Measurements from ENCODE around the gene DENND4A. TPM values are rescaled to one million over a fixed set of nuclear protein-coding genes. Genes with fewer than 3 reads are reported as not detected.

The DENND4A gene
- polyA plus RNA-seq, 1 of the 3 experiments (the other 2 are of a cell fraction): 2.5 TPM

- POLR2A ChIA-PET: no interaction called here
- no peaks in the 10 kb centered on the region for H3K36me3 ChIP-seq (replicated peaks in 1 of 2; ENCODE audit: control insufficient read depth in 1 of 2, insufficient read depth in 2 of 2, low read length in 1 of 2)
- no peak for DNase-seq
- no peaks in the 10 kb centered on the region; a peak in 1 of 4 replicates for H3K4me1 ChIP-seq (ENCODE audit: control insufficient read depth in 1 of 2, insufficient read depth in 2 of 2, low read depth in 1 of 2, low read length in 1 of 2)
- no peak overlapping the region for H3K9ac ChIP-seq
- H3K79me2 ChIP-seq (ENCODE audit: insufficient read depth): no peaks in the 10 kb centered on the region
- no peaks in the 10 kb centered on the region for H3F3A ChIP-seq (replicated peaks; ENCODE audit: insufficient read depth)
- CTCF ChIA-PET: interaction anchor here (0.8 to 1.0 kb wide), 2 partner anchors 59 to 130 kb away, joined by 3 read pairs; no protein-coding TSS in a partner anchor
- no peak overlapping the region for H3K4me3 ChIP-seq (ENCODE audit: low read depth in 2 of 2, low read length in 1 of 2)
- H2AFZ ChIP-seq (ENCODE audit: low read depth): no peak overlapping the region
- 90% methylated on average over 3 of the region's 3 CpGs for WGBS (ENCODE audit: low lambda C conversion rate)
- H3K27ac ChIP-seq (ENCODE audit: low read depth in 2 of 2, low read length in 1 of 2): no peak overlapping the region
- no peaks in the 10 kb centered on the region for H4K20me1 ChIP-seq (ENCODE audit: insufficient read depth)
- no peaks in the 10 kb centered on the region for H3K9me3 ChIP-seq
- no peak for TF ChIP-seq SIN3A (IDR thresholded peaks at IDR 0.05; ENCODE audit: borderline replicate concordance, low read depth, low read length)
- H3K9me2 ChIP-seq: no peaks in the 10 kb centered on the region
- H3K27me3 ChIP-seq (ENCODE audit: insufficient read depth): no peaks in the 10 kb centered on the region
- no peak overlapping the region for H3K4me2 ChIP-seq
These were observed 22.6 kb downstream of the DENND4A start for GRCh38 chr15:65769482-65769881.

GRCh38 chr15:65767895-65768294, 24.2 kb downstream of the DENND4A start:
- Histone ChIP-seq H3K79me2 (ENCODE audit: insufficient read depth) (no peaks in the 10 kb centered on the region), H3K4me1 (ENCODE audit: control insufficient read depth in 1 of 2, insufficient read depth in 2 of 2, low read depth in 1 of 2, low read length in 1 of 2) (no peaks in the 10 kb centered on the region; a peak in 1 of 4 replicates), H3K27me3 (ENCODE audit: insufficient read depth) (no peaks in the 10 kb centered on the region), H3K9me2 (no peaks in the 10 kb centered on the region), H2AFZ (ENCODE audit: low read depth) (no peak overlapping the region), H3K9me3 (no peaks in the 10 kb centered on the region), H3K4me2 (no peak overlapping the region), H3K4me3 (ENCODE audit: low read depth in 2 of 2, low read length in 1 of 2) (no peak overlapping the region), H3K36me3 (replicated peaks in 1 of 2; ENCODE audit: control insufficient read depth in 1 of 2, insufficient read depth in 2 of 2, low read length in 1 of 2) (no peaks in the 10 kb centered on the region), H3K27ac (ENCODE audit: low read depth in 2 of 2, low read length in 1 of 2) (no peak overlapping the region), H3F3A (replicated peaks; ENCODE audit: insufficient read depth) (peaks cover 4% of the 10 kb centered on the region), H3K9ac (no peak overlapping the region), H4K20me1 (ENCODE audit: insufficient read depth) (no peaks in the 10 kb centered on the region)
- TF ChIP-seq TEAD4 (IDR thresholded peaks at IDR 0.05; ENCODE audit: borderline replicate concordance, insufficient read depth): no peak
- TF ChIP-seq CHD2 (IDR thresholded peaks at IDR 0.05; ENCODE audit: low read length, partially characterized antibody): no peak
- TF ChIP-seq NRF1 (IDR thresholded peaks at IDR 0.05; ENCODE audit: low read depth, low read length): no peak
- TF ChIP-seq SMC3 (IDR thresholded peaks at IDR 0.05; ENCODE audit: low read depth, low read length): no peak
- TF ChIP-seq POLR2AphosphoS5 (IDR thresholded peaks at IDR 0.05; ENCODE audit: low read depth, low read length): no peak
- TF ChIP-seq MEF2A (IDR thresholded peaks at IDR 0.05; ENCODE audit: borderline replicate concordance, low read depth): no peak
- TF ChIP-seq RFX5 (IDR thresholded peaks at IDR 0.05; ENCODE audit: low read length): no peak
- TF ChIP-seq FOXJ3 (CRISPR knock-in tag; IDR thresholded peaks at IDR 0.05): no peak
- TF ChIP-seq FOSL2 (IDR thresholded peaks at IDR 0.05; ENCODE audit: borderline replicate concordance, low read depth): no peak
- no peak for TF ChIP-seq SIN3A (IDR thresholded peaks at IDR 0.05; ENCODE audit: borderline replicate concordance, low read depth, low read length)
- no peak for TF ChIP-seq YY1 (IDR thresholded peaks at IDR 0.05; ENCODE audit: low read depth)
- no peak for TF ChIP-seq ELF1 (IDR thresholded peaks at IDR 0.05)
- TF ChIP-seq FOXM1 (IDR thresholded peaks at IDR 0.05; ENCODE audit: low read depth): no peak
- no peak for TF ChIP-seq NFIC (IDR thresholded peaks at IDR 0.05; ENCODE audit: borderline replicate concordance)
- TF ChIP-seq EP300 (IDR thresholded peaks at IDR 0.05; ENCODE audit: borderline replicate concordance in 1 of 2, low read depth in 1 of 2, low read length in 1 of 2): no peak
- TF ChIP-seq MAX (IDR thresholded peaks at IDR 0.05; ENCODE audit: low read depth): no peak
- no peak for TF ChIP-seq ZBTB33 (IDR thresholded peaks at IDR 0.05; ENCODE audit: borderline replicate concordance, low read depth)
- TF ChIP-seq RCOR1 (IDR thresholded peaks at IDR 0.05; ENCODE audit: low read length): no peak
- no peak for TF ChIP-seq USF2 (IDR thresholded peaks at IDR 0.05; ENCODE audit: borderline replicate concordance, low read depth, low read length)
- TF ChIP-seq, protein P1, sequence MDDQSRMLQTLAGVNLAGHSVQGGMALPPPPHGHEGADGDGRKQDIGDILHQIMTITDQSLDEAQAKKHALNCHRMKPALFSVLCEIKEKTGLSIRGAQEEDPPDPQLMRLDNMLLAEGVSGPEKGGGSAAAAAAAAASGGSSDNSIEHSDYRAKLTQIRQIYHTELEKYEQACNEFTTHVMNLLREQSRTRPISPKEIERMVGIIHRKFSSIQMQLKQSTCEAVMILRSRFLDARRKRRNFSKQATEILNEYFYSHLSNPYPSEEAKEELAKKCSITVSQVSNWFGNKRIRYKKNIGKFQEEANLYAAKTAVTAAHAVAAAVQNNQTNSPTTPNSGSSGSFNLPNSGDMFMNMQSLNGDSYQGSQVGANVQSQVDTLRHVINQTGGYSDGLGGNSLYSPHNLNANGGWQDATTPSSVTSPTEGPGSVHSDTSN (IDR thresholded peaks at IDR 0.05): no peak
- POLR2A ChIA-PET: no interaction called here
- WGBS (ENCODE audit: low lambda C conversion rate): 91% methylated on average over 8 of the region's 8 CpGs
- no peak for DNase-seq
- CTCF ChIA-PET: no interaction called here
